Stimulated activated CD8-positive, alpha-beta memory T cell treated with anti-CD3 and anti-CD28 coated beads, Interleukin-7, amount 100 ng/mL, for 1 hour (primary cell): ENCODE measurements around the gene CFP.

Source experiments
- DNase-seq, 2 donors: peaks; one replicate each; pipeline ENCODE4 v3.0.0-alpha.2; 2020; ENCODE audit warnings: low read depth in 2 of 2

CFP gene

GRCh38 chrX:47574076-47574546 is 55.6 kb downstream of the CFP start:
- DNase-seq = no peak

GRCh38 chrX:47573341-47574075 is 56.2 kb downstream of the CFP start:
- no peak for DNase-seq
